Stimulated activated CD8-positive, alpha-beta memory T cell treated with anti-CD3 and anti-CD28 coated beads, Interleukin-12 subunit alpha, Interleukin-12 subunit beta, amount 100 ng/mL, for 1 hour (primary cell): ENCODE measurements around the gene AMPD1.

Experiments used
- DNase-seq: peaks from one replicate; pipeline ENCODE4 v3.0.0-alpha.2; 2020; ENCODE audit warnings: low read depth

AMPD1 gene

GRCh38 chr1:114695430-114696058 is at the start of gene AMPD1:
AMPD1 (minus strand) TSS chr1:114695546; CDS start chr1:114695471, 75 bp downstream.
- DNase-seq: no peak

- DNase-seq: no peak
These were observed 46.8 kb upstream of the AMPD1 start for GRCh38 chr1:114741963-114742746.

GRCh38 chr1:114740331-114740730 is 45.0 kb upstream of the AMPD1 start:
- DNase-seq: no peak

- DNase-seq: no peak
These were observed 42.0 kb upstream of the AMPD1 start for GRCh38 chr1:114737314-114737849.

GRCh38 chr1:114735479-114735878 is 40.1 kb upstream of the AMPD1 start:
- DNase-seq: no peak

GRCh38 chr1:114729782-114730181 is 34.4 kb upstream of the AMPD1 start:
- no peak for DNase-seq

GRCh38 chr1:114728553-114728952 is 33.2 kb upstream of the AMPD1 start:
- no peak for DNase-seq

- no peak for DNase-seq
These were observed 29.9 kb upstream of the AMPD1 start for GRCh38 chr1:114725230-114725629.

- no peak for DNase-seq
These were observed 28.6 kb upstream of the AMPD1 start for GRCh38 chr1:114723915-114724314.

- no peak for DNase-seq
These were observed 28.1 kb upstream of the AMPD1 start for GRCh38 chr1:114723457-114723856.

- no peak for DNase-seq
These were observed 25.1 kb upstream of the AMPD1 start for GRCh38 chr1:114720492-114720891.

- no peak for DNase-seq
These were observed 24.1 kb upstream of the AMPD1 start for GRCh38 chr1:114719424-114719787.

GRCh38 chr1:114718661-114719423 is 23.5 kb upstream of the AMPD1 start:
- DNase-seq: no peak

GRCh38 chr1:114716304-114717170 is 21.2 kb upstream of the AMPD1 start, which contains the start of gene NRAS:
NRAS (minus strand) TSS chr1:114716771; CDS start chr1:114716160, 611 bp downstream.
- DNase-seq: peak; percentile 95

GRCh38 chr1:114715952-114716303 is 20.6 kb upstream of the AMPD1 start:
- DNase-seq: no peak

GRCh38 chr1:114712977-114713376 is 17.6 kb upstream of the AMPD1 start:
- no peak for DNase-seq

GRCh38 chr1:114710360-114710759 is 15.0 kb upstream of the AMPD1 start:
- DNase-seq: no peak

GRCh38 chr1:114707604-114708003 is 12.3 kb upstream of the AMPD1 start:
- DNase-seq: no peak

GRCh38 chr1:114703242-114703641 is 7.9 kb upstream of the AMPD1 start:
- DNase-seq: no peak

GRCh38 chr1:114702737-114703136 is 7.4 kb upstream of the AMPD1 start:
- no peak for DNase-seq

- no peak for DNase-seq
These were observed 6.6 kb upstream of the AMPD1 start for GRCh38 chr1:114701931-114702330.
